HCT116 (cell line): ENCODE results near the gene IGLL1. TPM values are rescaled to one million over a fixed set of nuclear protein-coding genes. Genes with fewer than 3 reads are reported as not detected.

ENCODE experiments used
- ATAC-seq: fragments of 200-7000 bp; cut with Tn5 transposase; 2 replicates; pipeline ENCODE4 v1.9.1; 2020; ENCODE audit warnings: mild to moderate bottlenecking, moderate library complexity
- BruUV-seq: library from RNA; stranded (reverse); fragments of 400-500 nt; replicated peaks from 2 replicates; lab custom pipeline; 2021; lab: Mats Ljungman, UMichigan
- CTCF ChIA-PET: fragments of 300-600 bp; sonication (Branson Sonifier 250); formaldehyde crosslinking; loops from one replicate; lab custom pipeline; 2021; ENCODE audit warnings: antibody characterized with exemption; lab: Charles Lee
- POLR2A ChIA-PET: fragments of 300-600, 350-600 bp; sonication (Branson Sonifier 250); formaldehyde crosslinking; loops from one replicate; lab custom pipeline; 2021; ENCODE audit warnings: antibody characterized with exemption; lab: Charles Lee
- RAD21 ChIA-PET, 2 experiments: fragments of 300-600 bp; sonication (Branson Sonifier 250); formaldehyde crosslinking; loops; one replicate each; lab custom pipeline; 2023; ENCODE audit warnings: low total read pairs in 2 of 2; ENCODE audit not compliant: uncharacterized antibody in 2 of 2, unreplicated experiment in 2 of 2, low non-redundant PET in 1 of 2; lab: Charles Lee
- DNase-seq: peaks from one replicate; pipeline ENCODE4 v3.0.0-alpha.2; 2010; ENCODE audit warnings: low read depth, low spot score
- H2AFZ ChIP-seq: fragments of 200-600 bp; shearing (Covaris generic), sonication (generic); 2 replicates; pipeline ENCODE4 v1.6.1; 2017; ENCODE audit warnings: low read depth, mixed run types, mixed read lengths, antibody characterized with exemption, low read length; ENCODE audit not compliant: poor library complexity, severe bottlenecking
- H3K27ac ChIP-seq: 2 replicates; pipeline ENCODE4 v1.5.1; 2012; ENCODE audit warnings: low read depth, low read length
- H3K27me3 ChIP-seq: fragments of 200-600 bp; sonication (generic); 2 replicates; pipeline ENCODE4 v1.6.1; 2016; ENCODE audit warnings: mixed run types, low read length, mixed read lengths; ENCODE audit not compliant: insufficient read depth
- H3K36me3 ChIP-seq, 2 experiments: fragments of 200-500 bp in 1 of 2; fragments of 200-600 bp in 1 of 2; sonication (Bioruptor generic) in 1 of 2; sonication (generic) in 1 of 2; 2 replicates each; pipeline versions ENCODE4 v1.5.1 to v1.6.1; 2014 to 2016; ENCODE audit warnings: low read length in 2 of 2, inconsistent platforms in 1 of 2, mixed read lengths in 1 of 2, mixed run types in 1 of 2; ENCODE audit not compliant: insufficient read depth in 2 of 2, control insufficient read depth in 1 of 2
- H3K4me1 ChIP-seq, 2 experiments: fragments of 200-600 bp in 1 of 2; sonication (generic) in 1 of 2; 2 replicates each; pipeline versions ENCODE4 v1.5.1 to v1.6.1; 2012 to 2017; ENCODE audit warnings: low read length in 2 of 2, inconsistent platforms in 1 of 2, mild to moderate bottlenecking in 1 of 2, mixed read lengths in 1 of 2, mixed run types in 1 of 2, moderate library complexity in 1 of 2; ENCODE audit not compliant: insufficient read depth in 2 of 2, control insufficient read depth in 1 of 2
- H3K4me2 ChIP-seq: fragments of 200-600 bp; sonication (generic); 2 replicates; pipeline ENCODE4 v1.6.1; 2017; ENCODE audit warnings: mixed run types, low read length, mixed read lengths
- H3K4me3 ChIP-seq, 2 experiments: fragments of 200-600 bp in 1 of 2; sonication (generic) in 1 of 2; replicated peaks in 1 of 2; 2 replicates each; pipeline ENCODE4 v1.5.1; 2011 to 2016; ENCODE audit warnings: low read length in 2 of 2, control low read depth in 1 of 2, low read depth in 1 of 2, mild to moderate bottlenecking in 1 of 2, mixed read lengths in 1 of 2, mixed run types in 1 of 2
- H3K79me2 ChIP-seq: fragments of 200-600 bp; sonication (generic); 2 replicates; pipeline ENCODE4 v1.6.1; 2017; ENCODE audit warnings: mild to moderate bottlenecking, mixed run types, low read length, moderate library complexity, mixed read lengths; ENCODE audit not compliant: insufficient read depth
- H3K9ac ChIP-seq: fragments of 200-600 bp; sonication (generic); 2 replicates; pipeline ENCODE4 v1.6.1; 2016; ENCODE audit warnings: low read length, mixed read lengths
- H3K9me2 ChIP-seq: fragments of 200-600 bp; sonication (generic), shearing (Covaris generic); 2 replicates; pipeline ENCODE4 v1.6.1; 2017; ENCODE audit warnings: mixed run types, mild to moderate bottlenecking, moderate library complexity; ENCODE audit not compliant: insufficient read depth
- H3K9me3 ChIP-seq, 2 experiments: fragments of 200-500 bp in 1 of 2; fragments of 200-600 bp in 1 of 2; sonication (Bioruptor generic) in 1 of 2; sonication (generic) in 1 of 2; 2 replicates each; pipeline ENCODE4 v1.6.1; 2014 to 2017; ENCODE audit warnings: low read length in 2 of 2, mixed read lengths in 2 of 2, inconsistent platforms in 1 of 2, low read depth in 1 of 2, mild to moderate bottlenecking in 1 of 2, mixed run types in 1 of 2, moderate library complexity in 1 of 2; ENCODE audit not compliant: control insufficient read depth in 1 of 2, insufficient read depth in 1 of 2
- H4K20me1 ChIP-seq: fragments of 200-600 bp; sonication (generic), shearing (Covaris generic); 2 replicates; pipeline ENCODE4 v1.6.1; 2017; ENCODE audit warnings: mixed run types, mild to moderate bottlenecking, moderate library complexity; ENCODE audit not compliant: insufficient read depth
- CBX3 ChIP-seq: IDR thresholded peaks from 2 replicates; pipeline ENCODE4 v1.6.1; 2012; ENCODE audit warnings: low read depth
- ELF1 ChIP-seq: IDR thresholded peaks from 2 replicates; pipeline ENCODE4 v1.6.1; 2012; ENCODE audit warnings: low read depth, borderline replicate concordance
- FOSL1 ChIP-seq: IDR thresholded peaks from 2 replicates; pipeline ENCODE4 v1.6.1; 2012; ENCODE audit warnings: low read depth
- MAX ChIP-seq: IDR thresholded peaks from 2 replicates; pipeline ENCODE4 v1.6.1; 2012
- POLR2A ChIP-seq: IDR thresholded peaks from 2 replicates; pipeline ENCODE4 v1.7.0; 2011; ENCODE audit warnings: borderline replicate concordance; ENCODE audit not compliant: insufficient read depth, insufficient read length; ENCODE audit errors: extremely low read depth
- POLR2AphosphoS5 ChIP-seq: IDR thresholded peaks from 2 replicates; pipeline ENCODE4 v1.6.1; 2011; ENCODE audit warnings: mild to moderate bottlenecking, low read depth, low read length, moderate library complexity
- RAD21 ChIP-seq: IDR thresholded peaks from 2 replicates; pipeline ENCODE4 v1.6.1; 2012; ENCODE audit warnings: low read depth, mild to moderate bottlenecking
- SRF ChIP-seq: IDR thresholded peaks from 2 replicates; pipeline ENCODE4 v1.6.1; 2012; ENCODE audit warnings: low read depth
- YY1 ChIP-seq: IDR thresholded peaks from 2 replicates; pipeline ENCODE4 v1.6.1; 2011; ENCODE audit warnings: low read length, low read depth, moderate library complexity, mild to moderate bottlenecking; ENCODE audit not compliant: insufficient replicate concordance; ENCODE audit errors: extremely low read depth
- ZFX ChIP-seq: fragments of 450-650 bp; IDR thresholded peaks from 2 replicates; pipeline ENCODE4 v1.6.1; 2017
- ZNF274 ChIP-seq: fragments of 200-500 bp; sonication (Bioruptor generic); IDR thresholded peaks from 2 replicates; pipeline ENCODE4 v1.6.1; 2014; ENCODE audit warnings: mild to moderate bottlenecking, low read depth, low read length, inconsistent platforms
- intact Hi-C: fragments of 100-400 bp; cut with micrococcal nuclease; formaldehyde crosslinking; loops from 2 replicates; pipeline ENCODE4 v1.10.0; 2022
- total RNA-seq: library from RNA; stranded (reverse); gene quantifications from one replicate; pipeline ENCODE4 v1.2.1, GENCODE V29; 2021; ENCODE audit not compliant: unreplicated experiment

Gene IGLL1
- total RNA-seq, 1 experiment from 2014 or later: not detected

DNA sequence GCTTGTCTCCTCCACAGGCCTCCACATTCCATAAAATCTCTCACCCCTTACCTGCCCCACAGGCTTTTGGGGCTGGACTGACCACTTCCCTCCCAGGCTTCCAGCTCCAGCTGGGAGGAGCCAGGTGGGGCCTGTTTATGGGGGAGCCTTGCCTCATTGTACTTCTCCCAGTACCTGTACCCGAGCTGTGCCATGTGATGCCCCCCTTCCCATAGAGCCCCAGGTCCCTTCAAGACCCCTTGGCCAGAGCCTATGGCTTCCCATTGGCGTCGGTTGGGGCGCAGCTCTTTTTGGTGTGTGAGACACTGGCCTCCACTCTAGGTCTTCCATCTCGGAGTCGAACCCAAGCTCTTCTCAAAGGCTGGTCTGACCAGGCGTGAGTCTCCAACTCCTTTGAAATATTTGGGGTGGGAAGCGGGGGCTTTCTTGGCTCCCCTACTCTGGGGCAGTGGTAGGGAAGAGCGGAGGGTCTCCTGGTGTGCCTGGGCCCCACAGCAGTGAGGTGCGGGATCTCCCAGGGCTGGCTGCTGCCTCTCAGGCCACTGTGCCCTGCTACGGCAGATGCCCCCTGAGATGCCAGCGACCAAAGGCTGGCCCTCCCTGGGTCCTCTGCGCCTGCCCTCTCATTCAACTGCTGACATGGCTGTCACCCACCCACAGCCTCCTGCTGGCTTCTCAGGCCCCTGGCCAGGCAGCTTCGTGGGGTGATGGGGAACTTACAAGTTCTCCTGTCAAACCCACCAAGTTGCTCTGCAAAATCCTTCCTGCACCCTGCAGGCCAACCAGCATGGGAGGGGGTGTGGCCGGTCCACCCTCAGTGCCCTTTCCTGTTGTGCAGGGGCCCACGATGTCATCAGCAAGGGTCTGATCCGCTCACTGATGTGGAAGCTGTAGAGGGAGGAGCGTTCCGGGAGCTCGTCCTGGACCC lies 26.4 kb upstream of the IGLL1 start:
- Histone ChIP-seq H3K9me2 (no peaks in the 10 kb centered on the region), H3K9me3 (no peaks in the 10 kb centered on the region), H3K27ac (no peak overlapping the region), H3K4me1 (no peaks in the 10 kb centered on the region), H2AFZ (no peak overlapping the region), H3K4me3 (no peak overlapping the region), H3K36me3 (no peaks in the 10 kb centered on the region), H3K79me2 (no peaks in the 10 kb centered on the region), H3K9ac (no peak overlapping the region), H3K4me2 (no peak overlapping the region), H3K27me3 (no peaks in the 10 kb centered on the region), H4K20me1 (no peaks in the 10 kb centered on the region)
- CTCF ChIA-PET: no interaction called here
- no peak for TF ChIP-seq MAX
- TF ChIP-seq FOSL1: no peak
- no peak for TF ChIP-seq RAD21
- no peak for TF ChIP-seq ZFX
- TF ChIP-seq CBX3: no peak
- TF ChIP-seq SRF: no peak
- TF ChIP-seq ZNF274: no peak
- no peak for TF ChIP-seq POLR2AphosphoS5
- no peak for TF ChIP-seq YY1
- TF ChIP-seq ELF1: no peak
- no peak for TF ChIP-seq POLR2A
- RAD21 ChIA-PET: no interaction called here
- DNase-seq (no peak), ATAC-seq (no peak)
- BruUV-seq: no TSS peak
- intact Hi-C loops: no loop called here
- POLR2A ChIA-PET: no interaction called here
